Activated CD8-positive, alpha-beta memory T cell treated with anti-CD3 and anti-CD28 coated beads for 24 hours (primary cell): ENCODE results near the gene UQCC5.
A peak's percentile ranks its signal among the peaks of the same experiment; 100 is the strongest.

Experiments used
- DNase-seq: peaks from one replicate; pipeline ENCODE4 v3.0.0-alpha.2; 2020

The UQCC5 gene, protein sequence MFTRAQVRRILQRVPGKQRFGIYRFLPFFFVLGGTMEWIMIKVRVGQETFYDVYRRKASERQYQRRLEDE

DNA sequence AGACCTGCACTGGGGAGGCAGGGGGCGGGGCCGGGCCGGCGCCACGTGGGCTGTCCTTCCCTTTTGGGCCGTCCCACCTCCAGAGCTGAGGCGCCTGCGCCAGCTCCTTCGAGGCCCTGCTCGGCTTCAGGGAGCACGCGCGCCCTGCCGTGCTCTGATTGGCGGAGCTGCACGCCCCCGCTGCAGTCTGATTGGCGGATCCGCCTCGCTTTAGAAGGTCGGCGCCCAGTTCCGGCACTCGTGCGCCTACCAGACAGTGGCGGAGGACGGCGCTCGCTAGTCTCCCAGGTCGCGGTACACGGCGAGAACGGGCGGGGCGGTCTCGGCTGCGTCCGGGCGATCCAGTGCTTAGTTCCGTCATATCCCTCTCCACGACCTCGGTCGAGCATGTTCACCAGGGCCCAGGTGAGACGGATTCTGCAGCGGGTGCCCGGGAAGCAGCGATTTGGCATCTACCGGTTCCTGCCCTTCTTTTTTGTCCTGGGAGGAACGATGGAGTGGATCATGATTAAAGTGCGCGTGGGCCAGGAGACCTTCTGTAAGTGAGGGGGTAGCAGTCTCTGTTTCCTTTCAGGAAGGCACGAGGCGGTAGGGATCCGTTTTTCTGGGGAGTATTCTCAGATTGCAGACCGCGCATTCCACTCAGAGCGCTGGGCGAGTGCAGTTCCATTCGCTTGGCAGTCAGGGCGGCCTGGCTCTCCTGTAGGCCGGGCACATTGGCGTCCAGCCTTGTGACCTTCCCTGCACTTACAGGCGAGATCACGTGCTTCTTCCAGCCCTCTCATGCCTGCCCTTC, at the start of gene UQCC5:
Gene UQCC5 (plus strand): TSS at position 237 of the 796 bp plus-strand sequence. CDS start 151 bp downstream, at position 388.
- peak; percentile 96 for DNase-seq

DNA sequence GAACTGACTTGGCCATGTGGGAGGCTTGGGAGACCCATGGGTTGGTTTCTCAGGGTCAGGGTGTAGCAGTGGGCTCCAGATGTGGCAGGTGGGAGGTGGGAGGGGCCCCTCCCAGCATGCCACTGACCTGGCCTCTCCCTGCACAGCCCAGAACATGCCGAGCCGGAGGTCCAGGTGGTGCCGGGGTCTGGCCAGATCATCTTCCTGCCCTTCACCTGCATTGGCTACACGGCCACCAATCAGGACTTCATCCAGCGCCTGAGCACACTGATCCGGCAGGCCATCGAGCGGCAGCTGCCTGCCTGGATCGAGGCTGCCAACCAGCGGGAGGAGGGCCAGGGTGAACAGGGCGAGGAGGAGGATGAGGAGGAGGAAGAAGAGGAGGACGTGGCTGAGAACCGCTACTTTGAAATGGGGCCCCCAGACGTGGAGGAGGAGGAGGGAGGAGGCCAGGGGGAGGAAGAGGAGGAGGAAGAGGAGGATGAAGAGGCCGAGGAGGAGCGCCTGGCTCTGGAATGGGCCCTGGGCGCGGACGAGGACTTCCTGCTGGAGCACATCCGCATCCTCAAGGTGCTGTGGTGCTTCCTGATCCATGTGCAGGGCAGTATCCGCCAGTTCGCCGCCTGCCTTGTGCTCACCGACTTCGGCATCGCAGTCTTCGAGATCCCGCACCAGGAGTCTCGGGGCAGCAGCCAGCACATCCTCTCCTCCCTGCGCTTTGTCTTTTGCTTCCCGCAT, 49.2 kb upstream of the UQCC5 start:
- no peak for DNase-seq

DNA sequence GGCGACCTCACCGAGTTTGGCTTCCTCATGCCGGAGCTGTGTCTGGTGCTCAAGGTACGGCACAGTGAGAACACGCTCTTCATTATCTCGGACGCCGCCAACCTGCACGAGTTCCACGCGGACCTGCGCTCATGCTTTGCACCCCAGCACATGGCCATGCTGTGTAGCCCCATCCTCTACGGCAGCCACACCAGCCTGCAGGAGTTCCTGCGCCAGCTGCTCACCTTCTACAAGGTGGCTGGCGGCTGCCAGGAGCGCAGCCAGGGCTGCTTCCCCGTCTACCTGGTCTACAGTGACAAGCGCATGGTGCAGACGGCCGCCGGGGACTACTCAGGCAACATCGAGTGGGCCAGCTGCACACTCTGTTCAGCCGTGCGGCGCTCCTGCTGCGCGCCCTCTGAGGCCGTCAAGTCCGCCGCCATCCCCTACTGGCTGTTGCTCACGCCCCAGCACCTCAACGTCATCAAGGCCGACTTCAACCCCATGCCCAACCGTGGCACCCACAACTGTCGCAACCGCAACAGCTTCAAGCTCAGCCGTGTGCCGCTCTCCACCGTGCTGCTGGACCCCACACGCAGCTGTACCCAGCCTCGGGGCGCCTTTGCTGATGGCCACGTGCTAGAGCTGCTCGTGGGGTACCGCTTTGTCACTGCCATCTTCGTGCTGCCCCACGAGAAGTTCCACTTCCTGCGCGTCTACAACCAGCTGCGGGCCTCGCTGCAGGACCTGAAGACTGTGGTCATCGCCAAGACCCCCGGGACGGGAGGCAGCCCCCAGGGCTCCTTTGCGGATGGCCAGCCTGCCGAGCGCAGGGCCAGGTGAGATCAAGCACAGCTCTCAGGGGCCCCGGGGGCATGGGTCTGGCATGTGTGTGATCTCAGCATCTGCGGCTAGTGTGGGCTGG, 48.4 kb upstream of the UQCC5 start:
- no peak for DNase-seq

DNA sequence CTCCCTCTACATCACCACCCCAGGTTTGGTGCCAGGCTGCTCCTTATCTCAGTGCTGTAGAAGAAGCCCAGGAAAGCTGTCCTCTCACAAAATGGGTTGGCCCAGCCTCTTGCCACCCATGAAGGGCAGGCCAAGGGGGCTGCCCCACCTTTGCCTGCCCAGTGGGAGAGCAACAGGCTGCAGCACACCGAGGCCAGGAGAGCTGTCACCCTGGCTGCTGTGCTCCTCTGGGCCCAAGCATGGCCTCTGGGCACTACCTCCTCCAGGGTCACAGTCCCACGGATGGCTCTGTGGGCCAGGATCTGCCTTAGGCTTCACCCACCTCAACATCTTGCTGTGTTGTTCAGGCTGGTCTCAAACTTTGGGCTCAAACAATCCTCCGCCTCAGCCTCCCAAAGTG, 47.7 kb upstream of the UQCC5 start:
- no peak for DNase-seq

DNA sequence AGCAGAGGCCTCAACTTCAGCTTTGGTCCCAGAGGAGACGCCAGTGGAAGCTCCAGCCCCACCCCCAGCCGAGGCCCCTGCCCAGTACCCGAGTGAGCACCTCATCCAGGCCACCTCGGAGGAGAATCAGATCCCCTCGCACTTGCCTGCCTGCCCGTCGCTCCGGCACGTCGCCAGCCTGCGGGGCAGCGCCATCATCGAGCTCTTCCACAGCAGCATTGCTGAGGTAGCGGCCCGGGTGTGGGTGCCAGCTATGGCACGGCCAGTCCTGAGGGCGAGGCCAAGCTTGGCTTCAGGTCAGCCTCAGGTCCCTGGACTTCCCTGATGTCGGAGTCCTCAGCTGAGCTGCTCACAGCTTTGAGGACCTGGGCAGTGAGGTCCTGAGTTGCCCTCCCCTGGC, 47.0 kb upstream of the UQCC5 start:
- DNase-seq: no peak

DNA sequence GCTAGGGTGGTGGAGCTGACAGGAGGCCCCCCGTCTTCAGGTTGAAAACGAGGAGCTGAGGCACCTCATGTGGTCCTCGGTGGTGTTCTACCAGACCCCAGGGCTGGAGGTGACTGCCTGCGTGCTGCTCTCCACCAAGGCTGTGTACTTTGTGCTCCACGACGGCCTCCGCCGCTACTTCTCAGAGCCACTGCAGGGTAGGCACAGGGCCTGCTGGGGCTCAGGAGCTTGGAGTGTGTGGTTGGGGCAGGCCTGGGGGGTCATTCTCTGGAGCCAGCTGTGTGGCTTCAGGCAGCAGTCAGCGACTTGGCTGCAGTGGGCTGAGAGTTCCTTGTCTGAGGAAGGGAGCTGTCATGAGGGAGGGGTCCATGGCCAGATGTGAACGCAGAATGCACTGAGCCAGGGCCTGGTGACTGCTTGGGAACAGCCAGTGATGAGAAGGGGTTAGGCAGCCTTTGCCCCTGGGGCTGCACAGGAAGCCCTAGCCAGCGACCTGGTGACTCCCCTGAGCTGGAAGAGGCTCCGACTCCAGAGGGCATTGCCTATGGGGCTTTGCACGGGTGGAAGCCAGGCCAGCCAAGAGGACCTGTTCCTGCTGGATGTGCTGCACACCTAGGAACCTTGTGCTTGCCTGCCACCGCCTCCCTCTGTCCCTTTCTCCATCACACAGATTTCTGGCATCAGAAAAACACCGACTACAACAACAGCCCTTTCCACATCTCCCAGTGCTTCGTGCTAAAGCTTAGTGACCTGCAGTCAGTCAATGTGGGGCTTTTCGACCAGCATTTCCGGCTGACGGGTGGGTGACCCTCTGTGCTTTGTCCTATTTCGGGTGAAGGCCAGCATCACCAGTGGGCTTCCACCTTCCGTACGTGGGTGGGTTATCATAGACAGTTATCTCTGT, 46.1 kb upstream of the UQCC5 start:
- no peak for DNase-seq

DNA sequence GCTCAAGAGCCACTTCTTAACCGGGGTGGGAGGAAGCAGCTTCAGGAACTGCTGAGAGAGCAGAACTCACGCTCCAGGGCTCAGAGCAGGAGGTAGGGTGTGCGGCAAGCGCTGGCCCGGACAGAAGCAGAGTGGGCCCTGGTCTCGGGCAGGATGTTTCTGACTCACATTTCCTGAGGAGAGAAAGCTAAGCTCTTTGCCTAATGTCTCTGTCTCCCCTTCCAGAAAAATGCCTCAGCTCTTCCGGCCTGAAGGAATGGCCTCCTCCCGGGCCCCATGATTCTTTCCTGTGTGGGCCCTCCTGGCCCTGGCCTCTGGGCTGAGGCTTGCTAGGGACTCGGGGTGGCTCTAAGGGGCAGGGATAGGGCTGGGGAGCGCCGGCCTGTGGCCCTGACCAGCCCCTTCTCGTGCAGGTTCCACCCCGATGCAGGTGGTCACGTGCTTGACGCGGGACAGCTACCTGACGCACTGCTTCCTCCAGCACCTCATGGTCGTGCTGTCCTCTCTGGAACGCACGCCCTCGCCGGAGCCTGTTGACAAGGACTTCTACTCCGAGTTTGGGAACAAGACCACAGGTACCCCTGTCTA, 45.4 kb upstream of the UQCC5 start:
- DNase-seq: no peak

DNA sequence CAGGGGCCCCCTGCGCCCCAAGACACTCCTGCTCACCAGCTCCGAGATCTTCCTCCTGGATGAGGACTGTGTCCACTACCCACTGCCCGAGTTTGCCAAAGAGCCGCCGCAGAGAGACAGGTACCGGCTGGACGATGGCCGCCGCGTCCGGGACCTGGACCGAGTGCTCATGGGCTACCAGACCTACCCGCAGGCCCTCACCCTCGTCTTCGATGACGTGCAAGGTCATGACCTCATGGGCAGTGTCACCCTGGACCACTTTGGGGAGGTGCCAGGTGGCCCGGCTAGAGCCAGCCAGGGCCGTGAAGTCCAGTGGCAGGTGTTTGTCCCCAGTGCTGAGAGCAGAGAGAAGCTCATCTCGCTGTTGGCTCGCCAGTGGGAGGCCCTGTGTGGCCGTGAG, 44.3 kb upstream of the UQCC5 start:
- DNase-seq: no peak

DNA sequence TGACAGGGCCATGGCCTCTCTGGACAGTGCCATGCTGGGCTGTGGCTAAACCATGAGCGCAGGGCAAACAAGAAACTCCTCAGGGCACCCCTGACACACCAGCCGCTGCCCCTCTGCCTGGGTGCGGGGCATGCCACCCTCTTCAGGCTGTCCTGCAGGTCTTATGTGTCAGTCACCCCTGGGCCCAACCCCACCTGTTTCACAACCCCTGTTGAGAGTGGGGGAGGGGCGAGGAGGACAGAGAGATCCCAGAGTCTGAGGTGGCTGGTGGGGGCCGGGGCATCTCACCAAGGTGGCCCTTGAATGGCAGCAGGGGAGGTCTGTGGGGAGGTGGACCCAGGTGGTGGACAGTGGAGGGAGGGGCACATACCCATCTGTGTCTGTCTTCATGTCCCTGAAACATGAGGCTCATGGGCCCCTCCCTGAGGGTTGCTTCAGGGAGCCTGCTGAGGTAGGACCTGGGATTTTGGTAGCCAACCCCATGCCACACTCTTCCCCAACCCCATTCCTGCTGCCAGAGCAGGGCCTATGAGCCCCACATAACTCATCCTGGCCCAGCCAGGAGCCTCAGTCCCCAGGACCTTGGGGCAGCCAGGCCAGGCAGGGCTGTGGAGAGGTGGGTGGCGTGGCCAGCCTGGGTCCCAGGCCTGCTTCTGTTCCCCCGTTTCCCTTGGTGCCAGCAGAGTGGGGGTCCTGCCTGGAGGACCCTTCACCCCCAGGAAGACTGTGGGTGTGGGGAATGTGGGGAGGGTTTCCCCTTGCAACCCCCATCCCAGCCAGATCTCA, 43.0 kb upstream of the UQCC5 start:
- no peak for DNase-seq

DNA sequence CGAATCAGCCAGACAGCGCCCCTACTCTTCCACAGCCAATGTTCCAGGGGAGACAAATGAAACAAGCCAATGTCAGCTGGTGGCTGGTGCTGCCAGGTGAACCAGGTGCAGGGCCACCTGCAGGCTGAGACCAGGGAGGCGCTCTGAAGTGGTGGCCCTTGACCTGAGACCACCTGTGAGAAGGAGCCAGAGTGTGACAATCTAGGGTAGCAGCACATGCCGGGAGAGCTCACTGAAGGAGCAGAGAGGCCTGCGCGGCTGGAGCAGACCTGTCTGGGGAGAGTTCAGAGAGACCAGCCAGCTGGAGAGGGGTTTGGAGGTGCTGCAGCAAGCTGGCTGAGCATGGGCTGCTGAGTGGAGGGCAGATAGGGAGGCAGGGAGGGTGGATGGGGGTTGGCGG, 42.0 kb upstream of the UQCC5 start:
- DNase-seq: no peak

DNA sequence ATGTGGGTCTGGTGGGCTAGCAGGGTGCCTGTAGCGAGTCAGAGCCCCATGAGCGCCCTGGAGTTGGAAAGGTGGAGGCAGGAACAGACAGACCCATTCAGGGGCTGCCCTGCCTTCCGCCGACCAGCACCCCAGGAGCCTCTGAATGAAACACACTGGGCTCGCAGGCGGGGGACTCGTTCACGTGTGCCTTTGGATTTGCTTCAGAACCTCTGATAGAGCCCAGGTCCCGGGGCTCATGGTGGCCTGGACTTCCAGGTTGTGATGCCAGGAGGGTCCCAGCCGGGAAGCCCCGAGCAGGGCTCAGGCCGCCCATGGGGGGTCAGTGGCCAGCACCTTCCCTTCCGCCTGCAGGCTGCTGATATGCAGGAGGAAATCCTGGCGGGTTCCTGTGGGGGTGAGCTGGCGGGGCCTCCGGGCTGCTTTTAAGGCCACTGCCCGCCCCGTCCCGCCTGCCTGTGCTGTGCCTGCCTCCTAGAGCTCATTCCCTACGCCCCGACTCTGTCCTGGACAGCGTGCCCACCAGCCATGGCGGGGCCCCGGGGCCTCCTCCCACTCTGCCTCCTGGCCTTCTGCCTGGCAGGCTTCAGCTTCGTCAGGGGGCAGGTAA, 41.4 kb upstream of the UQCC5 start, which contains the start of gene STAB1:
Gene STAB1 (plus strand): TSS at position 453 of the 610 bp plus-strand sequence. CDS start 76 bp downstream, at position 529.
- no peak for DNase-seq

DNA sequence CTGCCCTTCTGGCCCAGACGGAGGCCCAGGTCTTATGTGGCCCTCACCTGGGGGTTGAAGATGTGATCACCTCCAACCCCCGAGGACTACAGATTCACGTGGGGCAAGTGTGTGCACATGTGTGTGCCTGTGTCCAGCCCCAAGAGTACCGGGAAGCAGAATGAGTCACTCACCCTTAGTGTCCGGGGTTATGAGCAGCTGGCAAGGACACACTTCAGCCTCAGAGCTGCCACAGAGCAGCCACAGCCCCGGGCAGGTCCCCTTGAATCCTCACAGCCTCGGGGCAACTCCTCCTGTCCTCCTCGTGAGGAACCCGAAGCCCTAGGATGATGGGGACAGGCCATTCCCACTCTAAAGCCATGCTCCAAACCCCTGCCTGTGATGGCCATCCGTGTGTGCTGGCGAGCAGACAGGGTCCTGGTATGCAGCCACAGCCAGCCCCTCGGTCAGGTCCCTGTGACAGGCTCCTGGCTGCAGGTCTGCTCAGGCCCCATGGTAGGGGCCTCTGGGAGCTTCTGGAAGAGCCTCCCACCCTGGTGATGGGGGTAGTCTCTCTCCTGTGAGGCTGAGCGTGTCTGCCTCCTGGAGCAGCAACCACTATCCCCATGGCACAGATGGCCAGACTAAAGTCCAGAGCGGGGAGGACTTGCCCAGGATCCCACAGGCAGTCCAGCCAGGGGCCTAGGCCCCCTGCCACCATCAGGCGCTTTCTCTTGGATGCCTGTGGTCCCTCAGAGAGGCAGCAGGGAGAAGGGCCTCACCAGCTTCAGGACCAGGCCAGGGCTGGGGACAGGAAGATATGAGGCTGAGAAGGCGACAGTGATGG, 40.4 kb upstream of the UQCC5 start:
- DNase-seq: no peak

DNA sequence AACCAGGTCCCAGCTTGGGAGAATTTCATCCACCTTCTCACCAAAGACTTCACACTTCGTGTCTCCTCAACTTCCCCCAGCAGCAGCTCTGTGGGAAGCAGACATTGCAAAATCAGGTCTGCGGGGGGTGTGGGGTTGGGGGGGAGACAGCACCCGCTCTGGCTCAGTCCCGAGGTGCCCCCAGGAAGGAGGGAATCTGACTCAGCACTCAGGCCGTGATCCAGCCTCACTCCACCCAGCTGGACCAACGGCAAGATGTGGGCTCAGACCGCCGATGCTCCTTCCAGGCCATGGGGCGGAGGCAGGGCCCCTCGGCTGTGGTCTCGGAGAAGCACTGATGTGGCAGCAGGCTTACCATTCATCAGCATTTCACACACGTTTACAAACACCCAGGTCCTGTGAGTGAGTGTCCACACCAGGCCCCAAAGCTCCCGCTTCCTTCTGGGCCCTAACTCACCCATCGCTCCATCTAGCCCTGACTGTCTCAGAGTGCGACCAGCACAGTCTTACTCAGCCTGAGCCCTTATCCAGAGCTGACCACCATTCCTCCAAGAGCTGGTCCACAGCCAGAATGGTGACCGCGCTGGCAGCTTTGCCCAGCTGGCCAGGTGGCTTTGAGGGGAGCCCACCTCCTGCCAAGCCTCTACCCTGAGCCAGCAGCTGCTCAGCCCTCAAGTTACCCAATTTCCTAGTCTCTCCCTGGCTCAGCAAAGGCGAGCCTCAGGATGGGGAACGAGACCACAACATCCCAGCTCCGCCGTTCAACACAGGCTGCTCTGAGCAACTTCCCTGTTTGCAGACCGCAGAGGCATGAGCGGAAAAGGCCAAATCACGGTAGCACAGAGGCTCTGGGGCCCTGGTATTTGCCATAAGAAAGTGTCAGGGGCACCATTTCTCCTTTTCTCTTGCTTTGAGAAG, 38.0 kb upstream of the UQCC5 start:
- no peak for DNase-seq

DNA sequence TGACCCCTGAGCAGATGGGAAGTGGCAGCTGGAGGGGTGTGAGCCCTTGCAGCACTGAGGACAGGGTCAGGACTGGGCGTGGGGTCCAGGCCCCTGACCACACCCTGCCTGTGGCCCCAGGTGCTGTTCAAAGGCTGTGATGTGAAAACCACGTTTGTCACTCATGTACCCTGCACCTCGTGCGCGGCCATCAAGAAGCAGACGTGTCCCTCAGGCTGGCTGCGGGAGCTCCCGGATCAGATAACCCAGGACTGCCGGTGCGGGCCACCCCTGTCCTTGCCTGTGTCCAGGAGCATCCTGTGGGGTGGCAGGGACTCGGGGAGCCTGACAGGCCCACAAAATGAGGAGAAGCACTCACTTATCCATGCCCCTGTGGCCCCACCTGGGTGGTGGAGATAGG, 35.4 kb upstream of the UQCC5 start:
- DNase-seq: no peak

DNA sequence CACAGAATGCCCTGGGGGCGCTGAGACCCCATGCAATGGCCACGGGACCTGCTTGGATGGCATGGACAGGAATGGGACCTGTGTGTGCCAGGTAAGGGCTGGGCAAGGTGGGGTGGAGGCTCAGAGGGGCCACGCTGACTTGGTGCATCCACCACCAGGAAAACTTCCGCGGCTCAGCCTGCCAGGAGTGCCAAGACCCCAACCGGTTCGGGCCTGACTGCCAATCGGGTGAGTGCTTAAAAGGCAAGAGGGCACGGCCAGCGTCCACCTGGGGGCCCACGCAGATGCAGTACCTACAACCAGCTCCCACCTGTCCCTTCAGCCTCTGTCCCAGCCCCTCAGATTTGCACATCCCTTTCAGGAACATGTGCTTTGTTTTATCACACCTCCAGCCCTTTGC, 34.4 kb upstream of the UQCC5 start:
- no peak for DNase-seq

DNA sequence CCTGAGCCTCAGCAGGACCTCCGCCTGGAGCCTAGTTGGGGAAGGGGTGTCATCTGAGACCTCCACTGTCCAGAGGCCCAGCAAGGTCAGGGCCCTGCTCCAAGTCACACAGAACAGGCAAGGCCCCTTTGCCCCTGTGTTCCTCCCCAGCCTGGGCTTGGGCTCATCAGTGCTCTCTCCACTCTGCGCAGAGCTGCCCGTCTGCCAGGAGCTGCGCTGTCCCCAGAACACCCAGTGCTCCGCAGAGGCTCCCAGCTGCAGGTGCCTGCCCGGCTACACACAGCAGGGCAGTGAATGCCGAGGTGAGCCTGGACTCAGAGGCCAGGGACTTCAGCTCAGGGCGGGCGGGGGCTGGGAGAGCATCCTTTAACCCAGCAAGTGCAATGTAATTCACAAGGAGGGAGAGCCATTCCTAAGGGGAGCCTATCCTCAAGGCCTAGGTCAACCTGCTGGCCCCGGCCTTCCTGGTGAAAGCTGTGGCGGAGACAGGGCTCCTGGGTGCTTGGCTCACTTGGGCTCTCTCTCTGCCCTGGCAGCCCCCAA, 33.5 kb upstream of the UQCC5 start:
- DNase-seq: no peak

DNA sequence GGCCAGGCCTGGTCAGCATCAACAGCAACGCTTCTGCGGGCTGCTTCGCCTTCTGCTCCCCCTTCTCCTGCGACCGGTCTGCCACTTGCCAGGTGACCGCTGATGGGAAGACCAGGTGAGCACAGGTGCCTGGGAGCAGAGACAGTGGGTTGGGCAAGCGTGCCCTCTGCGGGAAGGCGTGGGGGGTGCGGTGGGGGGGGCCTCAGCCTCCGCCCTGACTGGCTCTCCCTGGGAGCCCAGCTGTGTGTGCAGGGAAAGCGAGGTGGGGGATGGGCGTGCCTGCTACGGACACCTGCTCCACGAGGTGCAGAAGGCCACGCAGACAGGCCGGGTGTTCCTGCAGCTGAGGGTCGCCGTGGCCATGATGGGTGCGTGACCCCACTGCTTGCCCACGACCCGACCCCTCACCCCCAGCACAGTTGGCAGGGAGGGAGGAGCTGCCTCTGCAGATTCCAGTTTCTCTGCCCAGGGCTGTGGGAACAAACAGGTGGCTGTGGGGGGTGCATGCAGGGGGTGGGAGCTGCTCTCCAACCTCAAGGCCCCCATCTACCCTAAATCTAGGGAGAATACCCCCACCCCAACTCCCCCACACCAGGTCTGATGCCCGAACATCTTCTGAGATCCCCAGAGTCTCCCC, 32.5 kb upstream of the UQCC5 start:
- no peak for DNase-seq
